B cell (primary cell): Measurements from ENCODE around the gene CACNB2.

ENCODE experiments used
- CTCF ChIP-seq: fragments of 200-600 bp; IDR thresholded peaks from one replicate; pipeline ENCODE4 v1.8.0; 2022; ENCODE audit warnings: antibody characterized with exemption, mild to moderate bottlenecking
- EZH2 ChIP-seq: IDR thresholded peaks from 2 replicates; pipeline ENCODE4 v1.6.1; 2012; ENCODE audit warnings: borderline replicate concordance, low read depth, mild to moderate bottlenecking, moderate library complexity, low read length; ENCODE audit not compliant: insufficient read depth, poor library complexity, severe bottlenecking

DNA sequence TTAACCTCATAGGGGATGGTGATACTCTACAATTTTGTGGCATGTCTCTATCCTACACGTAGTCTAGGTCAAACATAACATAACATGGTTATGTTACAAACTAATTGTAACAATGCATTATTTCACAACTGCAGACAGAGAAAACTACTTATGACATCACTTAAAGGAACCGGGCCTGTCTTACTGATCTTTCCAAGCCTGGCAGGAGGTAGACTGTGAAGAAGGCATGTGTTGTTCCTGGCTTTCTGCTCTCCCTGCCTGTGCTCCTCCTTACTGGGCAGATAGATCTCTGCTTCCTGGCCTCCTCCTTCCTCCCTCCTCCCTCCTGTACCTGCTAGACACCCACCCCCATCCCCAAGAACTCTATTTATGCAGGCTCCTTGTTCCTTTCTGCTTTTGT is 5.4 kb downstream of the CACNB2 start:
- TF ChIP-seq CTCF (no peak), EZH2 (no peak)
